Nephron (organoid): Measurements from ENCODE around the gene ADARB1.

Experiments used
- H3K27ac Mint-ChIP-seq, 3 experiments: 2 replicates each; pipeline ENCODE4 v1.8.0; 2020; ENCODE audit warnings: mixed read lengths in 3 of 3, mild to moderate bottlenecking in 2 of 3, moderate library complexity in 1 of 3
- H3K27me3 Mint-ChIP-seq: 2 replicates; pipeline ENCODE4 v1.8.0; 2021; ENCODE audit warnings: low read depth, mild to moderate bottlenecking, moderate library complexity, mixed read lengths
- H3K36me3 Mint-ChIP-seq: 2 replicates; pipeline ENCODE4 v1.8.0; 2020; ENCODE audit warnings: low read depth, mixed read lengths
- H3K4me1 Mint-ChIP-seq: 2 replicates; pipeline ENCODE4 v1.8.0; 2020; ENCODE audit warnings: mixed read lengths
- H3K4me3 Mint-ChIP-seq, 3 experiments: 2 replicates each; pipeline ENCODE4 v1.8.0; 2020; ENCODE audit warnings: mild to moderate bottlenecking in 3 of 3, mixed read lengths in 3 of 3, moderate library complexity in 2 of 3
- H3K9me3 Mint-ChIP-seq: 2 replicates; pipeline ENCODE4 v1.8.0; 2020; ENCODE audit warnings: mixed read lengths
- CTCF ChIP-seq, 3 experiments: fragments of 200-600 bp; sonication (generic); IDR thresholded peaks; one replicate each; pipeline ENCODE4 v1.5.0; 2021; ENCODE audit warnings: antibody characterized with exemption in 3 of 3; ENCODE audit not compliant: unreplicated experiment in 3 of 3

ADARB1 gene

GRCh38 chr21:45220714-45221490 lies 146.5 kb downstream of the ADARB1 start:
- Mint-ChIP-seq H3K27ac (no peak overlapping the region), H3K4me3 (no peak overlapping the region), H3K9me3 (peaks cover 27% of the 10 kb centered on the region), H3K4me1 (no peaks in the 10 kb centered on the region), H3K36me3 (peaks cover 36% of the 10 kb centered on the region), H3K27me3 (no peaks in the 10 kb centered on the region)
- no peak for TF ChIP-seq CTCF (IDR thresholded peaks at IDR 0.05; ENCODE audit: unreplicated experiment in 3 of 3)

GRCh38 chr21:45222001-45222400 lies 147.6 kb downstream of the ADARB1 start:
- H3K27ac Mint-ChIP-seq: no peak overlapping the region
- H3K4me3 Mint-ChIP-seq: no peak overlapping the region
- H3K4me1 Mint-ChIP-seq: no peaks in the 10 kb centered on the region
- H3K9me3 Mint-ChIP-seq: peaks cover 16% of the 10 kb centered on the region
- no peaks in the 10 kb centered on the region for H3K27me3 Mint-ChIP-seq
- H3K36me3 Mint-ChIP-seq: peaks cover 26% of the 10 kb centered on the region
- TF ChIP-seq CTCF (IDR thresholded peaks at IDR 0.05; ENCODE audit: unreplicated experiment in 3 of 3): no peak

- Mint-ChIP-seq H3K27ac (no peak overlapping the region), H3K4me3 (no peak overlapping the region), H3K4me1 (no peaks in the 10 kb centered on the region), H3K27me3 (no peaks in the 10 kb centered on the region), H3K36me3 (peaks cover 10% of the 10 kb centered on the region), H3K9me3 (peaks cover 3% of the 10 kb centered on the region)
- TF ChIP-seq CTCF (IDR thresholded peaks at IDR 0.05; ENCODE audit: unreplicated experiment in 3 of 3): no peak
Observed at GRCh38 chr21:45223236-45224185, 149.1 kb downstream of the ADARB1 start.

- Mint-ChIP-seq H3K27me3 (no peaks in the 10 kb centered on the region), H3K36me3 (peaks cover 7% of the 10 kb centered on the region), H3K27ac (no peak overlapping the region), H3K4me3 (no peak overlapping the region), H3K9me3 (no peaks in the 10 kb centered on the region), H3K4me1 (no peaks in the 10 kb centered on the region)
- TF ChIP-seq CTCF (IDR thresholded peaks at IDR 0.05; ENCODE audit: unreplicated experiment in 3 of 3): no peak
Observed at GRCh38 chr21:45224189-45224938, 150.0 kb downstream of the ADARB1 start.

GRCh38 chr21:45225041-45225740 lies 150.8 kb downstream of the ADARB1 start:
- no peaks in the 10 kb centered on the region for H3K9me3 Mint-ChIP-seq
- H3K4me3 Mint-ChIP-seq: no peak overlapping the region
- peaks cover 7% of the 10 kb centered on the region for H3K36me3 Mint-ChIP-seq
- H3K27me3 Mint-ChIP-seq: no peaks in the 10 kb centered on the region
- no peaks in the 10 kb centered on the region for H3K4me1 Mint-ChIP-seq
- TF ChIP-seq CTCF (IDR thresholded peaks at IDR 0.05; ENCODE audit: unreplicated experiment in 3 of 3): no peak
- no peak overlapping the region for H3K27ac Mint-ChIP-seq
